ENCODE measurements around the gene CHRNA10. TPM values are rescaled to one million over a fixed set of nuclear protein-coding genes. Genes with fewer than 3 reads are reported as not detected.
"Not testable (repeated sequence)": the region's sequence is repeated elsewhere in the genome, so short reads cannot be mapped to it uniquely, and the experiment has no call there.

Gene CHRNA10
- total RNA-seq, 1 donor from 2014 or later = 2.8 TPM

- Mint-ChIP-seq H3K4me3 (ENCODE audit: low read depth) (no peak overlapping the region), H3K36me3 (ENCODE audit: insufficient read depth) (no peaks in the 10 kb centered on the region), H3K27ac (no peak overlapping the region), H3K27me3 (peaks cover 26% of the 10 kb centered on the region), H3K9me3 (ENCODE audit: low read depth) (no peaks in the 10 kb centered on the region), H3K4me1 (ENCODE audit: low read depth) (peaks cover 8% of the 10 kb centered on the region)
- no peak for DNase-seq (ENCODE audit: low spot score, unreplicated experiment)
- TF ChIP-seq CTCF (IDR thresholded peaks at IDR 0.05; ENCODE audit: unreplicated experiment) = no peak
Measured at GRCh38 chr11:3645552-3645951, 25.6 kb downstream of the CHRNA10 start.

- no peak within 1 kb of the TSS for H3K27ac Mint-ChIP-seq
- H3K9me3 Mint-ChIP-seq (ENCODE audit: low read depth) = no peaks in the 10 kb centered on the region
- no peak for DNase-seq (ENCODE audit: low spot score, unreplicated experiment)
- no peaks in the 10 kb centered on the region for H3K36me3 Mint-ChIP-seq (ENCODE audit: insufficient read depth)
- peaks cover 8% of the 10 kb centered on the region for H3K4me1 Mint-ChIP-seq (ENCODE audit: low read depth)
- peaks cover 18% of the 10 kb centered on the region for H3K27me3 Mint-ChIP-seq
- H3K4me3 Mint-ChIP-seq (ENCODE audit: low read depth) = no peak within 1 kb of the TSS
- no peak for TF ChIP-seq CTCF (IDR thresholded peaks at IDR 0.05; ENCODE audit: unreplicated experiment)
Measured at GRCh38 chr11:3644817-3645235, 26.4 kb downstream of the CHRNA10 start, which contains the start of gene ART1. Gene ART1 (plus strand): TSS chr11:3645128. CDS start chr11:3659214, 14,086 bp downstream.

- not testable (repeated sequence) for DNase-seq (ENCODE audit: low spot score, unreplicated experiment); H3K27ac Mint-ChIP-seq; H3K9me3 Mint-ChIP-seq (ENCODE audit: low read depth); H3K36me3 Mint-ChIP-seq (ENCODE audit: insufficient read depth); H3K4me1 Mint-ChIP-seq (ENCODE audit: low read depth)
- Mint-ChIP-seq H3K4me3 (ENCODE audit: low read depth) (peak overlapping the region; percentile 76), H3K27me3 (peaks cover 12% of the 10 kb centered on the region)
Measured at GRCh38 chr11:3643102-3643546, 28.1 kb downstream of the CHRNA10 start.

- TF ChIP-seq CTCF (IDR thresholded peaks at IDR 0.05; ENCODE audit: unreplicated experiment) = no peak
- no peaks in the 10 kb centered on the region for H3K9me3 Mint-ChIP-seq (ENCODE audit: low read depth)
- H3K27ac Mint-ChIP-seq = peak overlapping the region; percentile 97
- H3K4me1 Mint-ChIP-seq (ENCODE audit: low read depth) = peaks cover 3% of the 10 kb centered on the region
- DNase-seq (ENCODE audit: low spot score, unreplicated experiment) = peak; percentile 87
- H3K27me3 Mint-ChIP-seq = peaks cover 11% of the 10 kb centered on the region
- peak overlapping the region; percentile 76 for H3K4me3 Mint-ChIP-seq (ENCODE audit: low read depth)
- no peaks in the 10 kb centered on the region for H3K36me3 Mint-ChIP-seq (ENCODE audit: insufficient read depth)
Measured at GRCh38 chr11:3642071-3642951, 28.9 kb downstream of the CHRNA10 start.

- H3K9me3 Mint-ChIP-seq (ENCODE audit: low read depth) = no peaks in the 10 kb centered on the region
- no peaks in the 10 kb centered on the region for H3K36me3 Mint-ChIP-seq (ENCODE audit: insufficient read depth)
- no peak for DNase-seq (ENCODE audit: low spot score, unreplicated experiment)
- peak within 1 kb of the TSS; percentile 97 for H3K27ac Mint-ChIP-seq
- peaks cover 3% of the 10 kb centered on the region for H3K4me1 Mint-ChIP-seq (ENCODE audit: low read depth)
- TF ChIP-seq CTCF (IDR thresholded peaks at IDR 0.05; ENCODE audit: unreplicated experiment) = no peak
- peaks cover 11% of the 10 kb centered on the region for H3K27me3 Mint-ChIP-seq
- peak within 1 kb of the TSS; percentile 76 for H3K4me3 Mint-ChIP-seq (ENCODE audit: low read depth)
Measured at GRCh38 chr11:3641701-3642070, 29.5 kb downstream of the CHRNA10 start, which contains the start of gene ART5. Gene ART5 (minus strand): TSS chr11:3641992. CDS start chr11:3641862, 130 bp downstream.
